SK-N-SH (cell line): ENCODE data around the gene SORCS3. TPM values are rescaled to one million over a fixed set of nuclear protein-coding genes. Genes with fewer than 3 reads are reported as not detected.

Source experiments
- CTCF ChIA-PET: fragments of 300-600, 350-600 bp; formaldehyde crosslinking; extraction: SDS; loops from one replicate; lab custom pipeline; 2021; lab: Yijun Ruan, JAX
- POLR2A ChIA-PET: fragments of 350-600 bp; sonication (Branson Sonifier 250); formaldehyde crosslinking; extraction: SDS; loops from one replicate; lab custom pipeline; 2020; ENCODE audit warnings: antibody characterized with exemption, inconsistent platforms; lab: Yijun Ruan, JAX
- DNase-seq: peaks from one replicate; pipeline ENCODE4 v3.0.0; 2012
- H2AFZ ChIP-seq: fragments of 200-600 bp; sonication (generic); 2 replicates; pipeline ENCODE4 v1.8.1; 2016; ENCODE audit warnings: antibody characterized with exemption, mild to moderate bottlenecking, low read depth
- H3F3A ChIP-seq: fragments of 200-600 bp; sonication (generic); replicated peaks from 2 replicates; pipeline ENCODE3; 2016; ENCODE audit warnings: antibody characterized with exemption, mild to moderate bottlenecking; ENCODE audit not compliant: insufficient read depth
- H3K27ac ChIP-seq, 2 experiments: fragments of 200-500 bp in 1 of 2; fragments of 200-600 bp in 1 of 2; sonication (Bioruptor generic) in 1 of 2; sonication (generic), shearing (Covaris generic) in 1 of 2; 2 replicates each; pipeline versions ENCODE4 v1.5.1 to v1.6.1; 2014 to 2016; ENCODE audit warnings: low read depth in 2 of 2, inconsistent platforms in 1 of 2, low read length in 1 of 2, mild to moderate bottlenecking in 1 of 2, mixed read lengths in 1 of 2
- H3K27me3 ChIP-seq: fragments of 200-600 bp; sonication (generic), shearing (Covaris generic); 2 replicates; pipeline ENCODE4 v1.6.1; 2016; ENCODE audit warnings: mixed run types; ENCODE audit not compliant: insufficient read depth
- H3K36me3 ChIP-seq, 2 experiments: fragments of 200-500 bp in 1 of 2; fragments of 200-600 bp in 1 of 2; sonication (Bioruptor generic) in 1 of 2; sonication (generic) in 1 of 2; replicated peaks in 1 of 2; 2 replicates each; pipeline versions ENCODE3 to v1.5.1; 2014 to 2016; ENCODE audit warnings: low read length in 1 of 2, mild to moderate bottlenecking in 1 of 2; ENCODE audit not compliant: insufficient read depth in 2 of 2, control insufficient read depth in 1 of 2
- H3K4me1 ChIP-seq, 2 experiments: fragments of 200-500 bp in 1 of 2; fragments of 200-600 bp in 1 of 2; sonication (Bioruptor generic) in 1 of 2; sonication (generic), shearing (Covaris generic) in 1 of 2; 2 replicates each; pipeline versions ENCODE4 v1.5.1 to v1.6.1; 2014 to 2016; ENCODE audit warnings: low read depth in 1 of 2, low read length in 1 of 2, mixed run types in 1 of 2; ENCODE audit not compliant: insufficient read depth in 2 of 2, control insufficient read depth in 1 of 2
- H3K4me2 ChIP-seq: fragments of 200-600 bp; sonication (generic), shearing (Covaris generic); 2 replicates; pipeline ENCODE4 v1.6.1; 2017; ENCODE audit warnings: mixed run types
- H3K4me3 ChIP-seq, 2 experiments: fragments of 200-500 bp in 1 of 2; fragments of 200-600 bp in 1 of 2; sonication (Bioruptor generic) in 1 of 2; sonication (generic), shearing (Covaris generic) in 1 of 2; 2 replicates each; pipeline versions ENCODE4 v1.5.1 to v1.8.1; 2014 to 2016; ENCODE audit warnings: low read depth in 2 of 2, inconsistent platforms in 1 of 2, low read length in 1 of 2, mild to moderate bottlenecking in 1 of 2, mixed read lengths in 1 of 2, moderate library complexity in 1 of 2
- H3K79me2 ChIP-seq: fragments of 200-600 bp; sonication (generic); 2 replicates; pipeline ENCODE4 v1.8.1; 2017; ENCODE audit warnings: mild to moderate bottlenecking; ENCODE audit not compliant: insufficient read depth
- H3K9ac ChIP-seq: fragments of 200-600 bp; sonication (generic); 2 replicates; pipeline ENCODE4 v1.6.1; 2017; ENCODE audit warnings: mixed run types
- H3K9me2 ChIP-seq: fragments of 200-600 bp; sonication (generic); 2 replicates; pipeline ENCODE4 v1.6.1; 2017; ENCODE audit warnings: mixed run types
- H3K9me3 ChIP-seq: fragments of 200-600 bp; sonication (generic); 2 replicates; pipeline ENCODE4 v1.6.1; 2017; ENCODE audit warnings: mixed run types, mild to moderate bottlenecking, moderate library complexity
- H4K20me1 ChIP-seq: fragments of 200-600 bp; sonication (generic); 2 replicates; pipeline ENCODE4 v1.6.1; 2017; ENCODE audit warnings: mild to moderate bottlenecking, mixed run types; ENCODE audit not compliant: insufficient read depth
- ELF1 ChIP-seq: IDR thresholded peaks from 2 replicates; pipeline ENCODE4 v1.4.0; 2012
- FOSL2 ChIP-seq: IDR thresholded peaks from 2 replicates; pipeline ENCODE4 v1.4.0; 2012; ENCODE audit warnings: low read depth, mild to moderate bottlenecking, moderate library complexity, borderline replicate concordance
- FOXM1 ChIP-seq: IDR thresholded peaks from 2 replicates; pipeline ENCODE4 v1.4.0; 2012; ENCODE audit warnings: low read depth, mild to moderate bottlenecking
- GABPA ChIP-seq: IDR thresholded peaks from 2 replicates; pipeline ENCODE4 v1.4.0; 2012; ENCODE audit warnings: low read depth, mild to moderate bottlenecking
- GATA2 ChIP-seq: sonication (generic); formaldehyde crosslinking; IDR thresholded peaks from 2 replicates; pipeline ENCODE4 v1.5.0; 2020; ENCODE audit warnings: mild to moderate bottlenecking, missing genetic modification reagents
- MAX ChIP-seq: IDR thresholded peaks from 2 replicates; pipeline ENCODE4 v1.4.0; 2012; ENCODE audit warnings: low read depth
- NRF1 ChIP-seq: IDR thresholded peaks from 2 replicates; pipeline ENCODE4 v1.6.1; 2012; ENCODE audit warnings: low read depth, mild to moderate bottlenecking, low read length
- RAD21 ChIP-seq: IDR thresholded peaks from 2 replicates; pipeline ENCODE4 v1.6.1; 2012; ENCODE audit warnings: mild to moderate bottlenecking, low read length
- RXRA ChIP-seq: IDR thresholded peaks from 2 replicates; pipeline ENCODE4 v1.4.0; 2012; ENCODE audit warnings: low read depth, mild to moderate bottlenecking, borderline replicate concordance
- SIN3A ChIP-seq: IDR thresholded peaks from 2 replicates; pipeline ENCODE4 v1.6.1; 2012; ENCODE audit warnings: low read depth, mild to moderate bottlenecking, low read length, moderate library complexity, borderline replicate concordance
- USF2 ChIP-seq: fragments of 150-350 bp; IDR thresholded peaks from 2 replicates; pipeline ENCODE4 v1.6.1; 2017; ENCODE audit warnings: antibody characterized with exemption, low read length, low read depth, borderline replicate concordance
- YY1 ChIP-seq: IDR thresholded peaks from 2 replicates; pipeline ENCODE4 v1.4.0; 2012; ENCODE audit warnings: low read depth, mild to moderate bottlenecking
- ZBTB33 ChIP-seq: IDR thresholded peaks from 2 replicates; pipeline ENCODE4 v1.4.0; 2012; ENCODE audit warnings: low read depth, borderline replicate concordance
- WGBS: methylation state at CpG from one replicate; pipeline ENCODE4 v1.1.6; 2017; ENCODE audit warnings: low lambda C conversion rate; 5-methylcytosine and 5-hydroxymethylcytosine counted together
- polyA plus RNA-seq, 3 experiments: library from polyadenylated mRNA; depleted of rRNA; stranded (reverse); fragments of >200 nt; gene quantifications; 2 replicates each; pipeline ENCODE4 v1.2.3, GENCODE V29; 2012

SORCS3 gene
- polyA plus RNA-seq, 1 of the 3 experiments (the other 2 are of a cell fraction), result not detected

- no peak overlapping the region for H2AFZ ChIP-seq
- CTCF ChIA-PET, result interaction anchor here (3.8 to 4.0 kb wide), 2 partner anchors 155 to 284 kb away, joined by 19 to 39 read pairs; no protein-coding TSS in a partner anchor
- no peak overlapping the region for H3K4me2 ChIP-seq
- 0 out of 2 replicates have a peak, but pooled peaks cover 3% of the 10 kb centered on the region for H3K9me3 ChIP-seq
- no peak overlapping the region for H3K27ac ChIP-seq
- H3K79me2 ChIP-seq, result no peaks in the 10 kb centered on the region
- no peak for DNase-seq
- POLR2A ChIA-PET, result no interaction called here
- no peak overlapping the region for H3K9ac ChIP-seq
- no peaks in the 10 kb centered on the region for H3K36me3 ChIP-seq
- H3K27me3 ChIP-seq, result no peaks in the 10 kb centered on the region
- TF ChIP-seq RXRA, result no peak
- no peak for TF ChIP-seq MAX
- no peak for TF ChIP-seq GABPA
- TF ChIP-seq SIN3A, result no peak
- no peak for TF ChIP-seq FOXM1
- H4K20me1 ChIP-seq, result no peaks in the 10 kb centered on the region
- no peaks in the 10 kb centered on the region for H3K9me2 ChIP-seq
- no peaks in the 10 kb centered on the region for H3K4me1 ChIP-seq
- no peak overlapping the region for H3K4me3 ChIP-seq
- 16% methylated on average over 3 of the region's 3 CpGs for WGBS
- H3F3A ChIP-seq, result no peaks in the 10 kb centered on the region
Observed at GRCh38 chr10:104922810-104923209, 281.7 kb downstream of the SORCS3 start.

GRCh38 chr10:104923501-104923900 is 282.4 kb downstream of the SORCS3 start:
- Histone ChIP-seq H3K9me3 (0 out of 2 replicates have a peak, but pooled peaks cover 3% of the 10 kb centered on the region), H3K4me3 (no peak overlapping the region), H3K27me3 (no peaks in the 10 kb centered on the region), H4K20me1 (no peaks in the 10 kb centered on the region), H3K79me2 (no peaks in the 10 kb centered on the region), H3F3A (no peaks in the 10 kb centered on the region), H3K27ac (no peak overlapping the region), H2AFZ (no peak overlapping the region), H3K9me2 (no peaks in the 10 kb centered on the region), H3K36me3 (no peaks in the 10 kb centered on the region), H3K4me2 (no peak overlapping the region), H3K9ac (no peak overlapping the region), H3K4me1 (no peaks in the 10 kb centered on the region)
- POLR2A ChIA-PET, result no interaction called here
- TF ChIP-seq ELF1 (no peak), RAD21 (no peak), MAX (no peak), RXRA (no peak), YY1 (no peak), USF2 (no peak), FOSL2 (no peak), GATA2 (CRISPR knock-in tag) (no peak), ZBTB33 (no peak), NRF1 (no peak)
- WGBS, result 24% methylated on average over 3 of the region's 3 CpGs
- CTCF ChIA-PET, result interaction anchor here (1.2 to 4.0 kb wide), 7 partner anchors 10 to 517 kb away, joined by 3 to 39 read pairs (median 10); no protein-coding TSS in a partner anchor
- DNase-seq, result no peak
